ENCODE results near the gene SCYGR8.
"Not testable (repeated sequence)": the region's sequence is repeated elsewhere in the genome, so short reads cannot be mapped to it uniquely, and the experiment has no call there.

SCYGR8 gene

GRCh38 chr2:227728035-227728434 is 17.7 kb upstream of the SCYGR8 start, which contains the start of gene SCYGR7:
Gene SCYGR7, plus strand, starts transcription at chr2:227728335. Its CDS starts 0 bp downstream, at chr2:227728335.
- H3K27ac ChIP-seq: no peak within 1 kb of the TSS

GRCh38 chr2:227739351-227739750 is 6.3 kb upstream of the SCYGR8 start:
- no peak for TF ChIP-seq CTCF (conservative IDR thresholded peaks at IDR 0.05)
- no peak overlapping the region for H3K27ac ChIP-seq

More at GRCh38 chr2:227728035-227728434, 17.7 kb upstream of the SCYGR8 start, which contains the start of gene SCYGR7:
- no peak for TF ChIP-seq CTCF (conservative IDR thresholded peaks at IDR 0.05)

DNA sequence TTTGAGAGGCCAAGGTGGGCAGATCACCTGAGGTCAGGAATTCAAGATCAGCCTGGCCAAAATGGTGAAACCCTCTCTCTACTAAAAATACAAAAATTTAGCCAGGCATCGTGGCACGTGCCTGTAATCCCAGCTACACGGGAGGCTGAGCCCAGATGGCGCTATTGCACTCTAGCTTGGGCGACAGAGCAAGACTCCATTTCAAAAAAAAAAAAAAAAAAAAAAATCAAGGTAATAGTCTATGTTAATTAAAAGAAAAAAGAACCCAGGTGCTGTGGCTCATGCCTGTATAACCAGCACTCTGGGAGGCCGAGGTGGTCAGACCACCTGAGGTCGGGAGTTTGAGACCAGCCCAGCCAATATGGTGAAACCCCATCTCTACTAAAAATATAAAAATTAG is 5.0 kb upstream of the SCYGR8 start:
- H3K27ac ChIP-seq: not testable (repeated sequence)

GRCh38 chr2:227748079-227748478 is 2.4 kb downstream of the SCYGR8 start:
- no peak overlapping the region for H3K27ac ChIP-seq
- no peak for TF ChIP-seq CTCF (conservative IDR thresholded peaks at IDR 0.05)

DNA sequence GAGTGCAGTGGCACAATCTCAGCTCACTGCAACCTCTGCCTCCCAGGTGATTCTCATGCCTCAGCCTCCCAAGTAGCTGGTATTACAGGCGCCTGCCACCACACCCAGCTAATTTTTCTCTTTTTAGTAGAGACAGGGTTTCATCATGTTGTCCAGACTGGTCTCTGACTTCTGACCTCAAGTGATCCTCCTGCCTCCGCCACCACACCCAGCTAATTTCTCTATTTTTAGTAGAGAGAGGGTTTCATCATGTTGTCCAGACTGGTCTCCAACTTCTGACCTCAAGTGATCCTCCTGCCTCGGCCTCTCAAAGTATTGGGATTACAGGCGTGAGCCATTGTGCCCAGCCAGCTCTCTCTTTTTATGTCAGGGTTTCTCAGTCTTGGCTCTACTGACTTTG is 10.6 kb downstream of the SCYGR8 start:
- not testable (repeated sequence) for H3K27ac ChIP-seq

GRCh38 chr2:227759411-227760118 is 13.9 kb downstream of the SCYGR8 start:
- no peak for TF ChIP-seq CTCF (conservative IDR thresholded peaks at IDR 0.05)
- H3K27ac ChIP-seq: peak overlapping the region; percentile 89; the same call in 1 of the 2 replicates

GRCh38 chr2:227761740-227762476 is 16.2 kb downstream of the SCYGR8 start:
- TF ChIP-seq CTCF (conservative IDR thresholded peaks at IDR 0.05): no peak
- H3K27ac ChIP-seq: peak overlapping the region; percentile 89

- H3K27ac ChIP-seq: peak overlapping the region; percentile 27; the same call in 1 of the 2 replicates
- no peak for TF ChIP-seq CTCF (conservative IDR thresholded peaks at IDR 0.05)
Observed at GRCh38 chr2:227765788-227766372, 20.2 kb downstream of the SCYGR8 start.
